ENCODE data around the gene NR4A1.
A peak's percentile ranks its signal among the peaks of the same experiment; 100 is the strongest.

NR4A1 gene

DNA sequence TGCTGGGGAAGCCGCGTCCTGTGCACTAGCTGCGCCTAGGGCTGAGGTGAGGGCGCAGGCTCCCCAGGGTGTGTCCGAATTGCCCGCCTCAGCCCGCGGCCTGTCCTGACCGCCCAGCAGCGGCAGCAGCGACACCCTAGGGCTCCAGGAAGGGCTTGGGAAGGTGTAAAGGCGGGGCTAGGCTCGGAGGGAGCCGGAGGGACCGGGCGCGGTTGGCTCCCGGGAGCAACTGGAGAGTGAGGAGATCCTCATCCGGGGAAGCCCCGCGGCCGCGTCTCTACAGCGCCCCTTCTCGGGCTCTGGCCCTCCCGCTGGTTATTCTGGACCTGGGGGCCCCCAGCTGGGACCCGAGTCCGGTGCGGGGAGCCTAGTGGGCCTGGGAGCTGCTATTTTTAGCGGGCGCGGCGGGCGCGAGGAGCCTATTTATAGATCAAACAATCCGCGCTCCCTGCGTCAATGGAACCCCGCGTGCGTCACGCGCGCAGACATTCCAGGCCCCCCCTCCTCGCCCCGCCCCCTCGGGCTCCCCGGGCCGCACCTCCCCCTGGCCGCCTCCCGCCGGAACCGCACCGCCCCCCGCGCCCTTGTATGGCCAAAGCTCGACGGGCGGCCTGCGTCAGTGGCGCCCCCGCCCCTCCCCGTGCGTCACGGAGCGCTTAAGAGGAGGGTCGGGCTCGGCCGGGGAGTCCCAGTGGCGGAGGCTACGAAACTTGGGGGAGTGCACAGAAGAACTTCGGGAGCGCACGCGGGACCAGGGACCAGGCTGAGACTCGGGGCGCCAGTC, at the start of gene NR4A1:
NR4A1 (plus strand) TSS at position 685 of the 784 bp plus-strand sequence. CDS start 2,887 bp downstream, outside the sequence.
- DNase-seq (ENCODE audit: low read depth): peak; percentile 57

DNA sequence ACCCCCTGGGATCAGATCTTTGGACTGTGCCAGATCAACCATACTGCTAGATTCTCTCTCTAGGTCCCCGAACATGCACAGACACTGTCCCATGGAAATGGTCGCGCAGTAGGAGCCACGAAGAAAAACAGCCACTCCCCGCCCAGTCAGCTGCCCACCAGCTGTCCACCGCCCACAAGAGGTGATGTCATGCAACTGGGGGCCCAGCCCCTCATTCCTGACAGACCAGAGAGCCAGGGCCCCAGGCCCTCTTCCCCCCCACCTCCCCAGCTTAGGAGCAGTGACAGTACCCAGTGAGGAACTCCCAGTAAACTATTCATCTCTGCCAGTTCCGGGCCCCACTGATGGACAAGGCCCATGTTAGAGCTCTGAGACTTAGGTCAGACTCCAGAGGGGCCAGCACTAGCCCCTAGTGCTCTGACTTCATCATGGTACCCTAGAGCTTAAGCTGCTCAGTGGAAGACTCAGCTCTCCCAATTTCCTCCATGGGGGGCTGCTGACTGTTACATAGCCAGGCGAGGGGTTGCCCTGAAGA, 48.2 kb upstream of the NR4A1 start:
- DNase-seq (ENCODE audit: low read depth): no peak

DNA sequence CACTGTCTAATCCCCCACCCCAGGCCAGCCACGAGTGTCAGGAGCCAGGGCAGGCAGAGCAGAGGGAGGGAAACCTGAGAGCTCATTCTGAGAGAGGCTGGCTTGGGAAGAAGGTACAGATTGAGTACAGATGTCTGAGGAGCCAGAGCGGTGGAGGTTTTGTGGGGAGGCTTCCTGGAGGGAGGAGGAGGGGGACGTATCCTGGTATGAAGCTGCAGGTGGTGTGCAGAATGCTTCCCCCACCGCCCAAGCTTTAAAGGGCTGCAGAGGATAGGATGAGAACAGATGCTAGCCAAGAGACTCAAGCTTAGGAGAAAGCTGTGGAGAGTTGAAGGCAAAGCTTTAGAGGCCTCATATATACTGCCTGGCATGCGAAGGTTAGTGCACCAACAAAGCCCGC, 47.7 kb upstream of the NR4A1 start:
- DNase-seq (ENCODE audit: low read depth): no peak

DNA sequence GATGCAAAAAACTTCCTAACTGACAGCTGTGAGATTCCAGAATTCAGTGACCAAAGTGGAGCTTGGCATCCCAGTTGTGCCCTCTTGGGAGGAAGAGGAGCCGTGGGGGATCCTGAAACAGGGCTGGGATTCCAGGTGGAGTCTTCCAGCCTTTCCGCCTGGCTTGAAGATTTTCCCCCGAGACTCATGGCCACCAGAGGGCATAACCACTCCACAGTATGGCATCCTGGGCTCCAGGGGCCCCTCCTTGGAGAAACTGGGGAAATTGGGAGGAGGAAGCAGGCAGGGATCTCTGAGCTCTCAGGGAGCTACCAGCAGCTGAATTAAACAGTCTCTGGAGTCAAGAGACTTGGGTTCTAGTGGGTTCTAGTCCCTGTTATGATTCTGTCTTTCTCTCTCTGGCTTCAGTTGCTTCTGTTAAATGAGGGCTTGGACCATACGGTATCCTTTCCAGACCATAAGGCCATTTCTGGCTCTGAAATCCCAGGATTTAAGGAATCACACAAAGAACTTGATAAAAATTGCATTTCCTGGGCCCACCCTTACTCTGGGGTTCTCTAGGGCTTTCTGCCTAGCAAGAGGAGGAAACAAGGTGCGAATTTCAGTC, 47.1 kb upstream of the NR4A1 start:
- no peak for DNase-seq (ENCODE audit: low read depth)

DNA sequence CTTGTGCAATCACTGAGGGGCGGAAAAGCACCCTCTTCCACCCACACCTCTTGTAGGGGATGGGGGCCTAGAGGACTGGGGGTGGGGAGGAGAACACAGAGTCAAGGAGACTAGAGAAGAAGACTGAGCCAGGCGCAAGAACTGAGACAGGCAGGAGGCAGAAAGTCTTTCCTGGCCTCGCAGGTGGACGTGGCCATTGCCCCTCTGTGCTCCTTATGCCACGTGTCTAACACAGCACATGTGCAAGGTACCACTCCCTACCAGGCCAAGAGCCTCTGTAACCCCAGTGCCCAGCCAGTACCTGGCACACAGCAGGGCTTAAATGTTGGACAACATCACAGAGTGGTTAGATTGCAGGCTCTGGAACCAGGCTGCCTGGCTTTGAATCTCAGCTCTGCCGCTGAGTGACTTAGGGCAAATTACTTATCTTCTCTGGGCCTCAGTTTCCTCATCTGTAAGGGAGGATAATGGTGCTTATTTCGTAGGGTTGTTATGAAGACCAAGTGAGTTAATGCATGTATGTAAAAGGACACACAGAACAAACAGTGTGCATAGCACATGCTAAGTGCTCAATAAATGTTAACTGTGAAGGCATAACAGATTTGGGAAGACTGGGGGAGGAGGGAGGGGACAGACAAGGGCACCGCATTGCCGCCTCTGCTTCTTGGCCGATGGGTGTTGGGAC, 45.9 kb upstream of the NR4A1 start:
- DNase-seq (ENCODE audit: low read depth): no peak

DNA sequence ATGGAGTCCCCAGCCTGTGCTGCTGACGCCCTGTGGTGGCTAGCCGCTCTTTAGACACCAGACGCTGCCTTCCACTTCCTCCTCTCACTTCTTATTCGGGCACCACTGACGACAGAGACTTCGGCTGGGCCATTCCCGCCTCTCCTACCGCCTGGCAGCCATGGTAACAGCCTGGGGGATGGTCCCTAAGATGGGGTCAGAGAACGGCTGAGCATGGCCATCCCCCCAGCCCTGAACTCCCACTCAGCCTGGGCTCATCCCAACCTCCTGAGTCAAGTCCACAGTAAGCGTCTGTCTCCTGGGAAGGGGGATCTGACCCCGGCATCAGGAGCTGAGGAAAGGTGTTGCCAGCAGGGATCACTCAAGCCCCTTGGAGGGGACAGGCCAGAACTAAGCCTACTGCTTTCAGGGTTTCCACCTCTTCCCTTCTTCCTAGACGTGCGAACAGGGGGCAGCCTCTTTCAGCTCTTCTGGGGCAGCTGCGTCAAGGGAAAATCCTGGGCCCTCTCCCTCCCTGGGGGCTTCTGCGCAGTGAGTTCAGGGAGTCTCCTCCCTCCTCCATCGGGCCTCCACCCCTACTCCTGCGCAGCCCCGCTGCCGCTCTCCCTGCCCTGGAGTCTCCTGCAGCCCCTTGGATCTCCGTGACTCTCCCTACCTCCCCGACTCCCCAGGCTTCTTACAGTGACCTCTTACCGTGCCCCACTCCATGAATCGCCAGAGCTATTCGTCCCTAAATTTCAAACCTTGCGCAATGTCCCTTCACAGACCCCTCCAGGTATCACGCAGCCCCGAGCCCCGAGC, 45.1 kb upstream of the NR4A1 start:
- DNase-seq (ENCODE audit: low read depth): no peak

DNA sequence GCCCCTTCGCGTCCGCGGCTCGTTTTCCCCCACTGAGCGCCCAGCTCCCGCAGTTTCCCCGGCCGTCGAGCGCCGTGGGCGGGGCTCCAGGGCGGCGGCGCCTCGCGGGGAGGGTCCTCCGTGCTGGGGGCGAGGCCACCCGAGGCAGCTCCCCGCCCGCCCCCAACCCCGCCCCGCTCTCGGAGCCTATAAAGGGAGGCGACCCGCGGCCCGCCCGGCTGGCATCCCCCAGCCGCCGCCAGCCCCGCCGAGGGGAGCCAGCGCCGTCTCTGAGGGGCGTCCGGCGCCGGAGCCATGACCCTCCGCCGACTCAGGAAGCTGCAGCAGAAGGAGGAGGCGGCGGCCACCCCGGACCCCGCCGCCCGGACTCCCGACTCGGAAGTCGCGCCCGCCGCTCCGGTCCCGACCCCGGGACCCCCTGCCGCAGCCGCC, 44.5 kb upstream of the NR4A1 start, which contains the start of gene TAMALIN:
TAMALIN (plus strand) TSS at position 221 of the 432 bp plus-strand sequence; CDS start at position 295, 74 bp downstream.
- DNase-seq (ENCODE audit: low read depth): no peak

DNA sequence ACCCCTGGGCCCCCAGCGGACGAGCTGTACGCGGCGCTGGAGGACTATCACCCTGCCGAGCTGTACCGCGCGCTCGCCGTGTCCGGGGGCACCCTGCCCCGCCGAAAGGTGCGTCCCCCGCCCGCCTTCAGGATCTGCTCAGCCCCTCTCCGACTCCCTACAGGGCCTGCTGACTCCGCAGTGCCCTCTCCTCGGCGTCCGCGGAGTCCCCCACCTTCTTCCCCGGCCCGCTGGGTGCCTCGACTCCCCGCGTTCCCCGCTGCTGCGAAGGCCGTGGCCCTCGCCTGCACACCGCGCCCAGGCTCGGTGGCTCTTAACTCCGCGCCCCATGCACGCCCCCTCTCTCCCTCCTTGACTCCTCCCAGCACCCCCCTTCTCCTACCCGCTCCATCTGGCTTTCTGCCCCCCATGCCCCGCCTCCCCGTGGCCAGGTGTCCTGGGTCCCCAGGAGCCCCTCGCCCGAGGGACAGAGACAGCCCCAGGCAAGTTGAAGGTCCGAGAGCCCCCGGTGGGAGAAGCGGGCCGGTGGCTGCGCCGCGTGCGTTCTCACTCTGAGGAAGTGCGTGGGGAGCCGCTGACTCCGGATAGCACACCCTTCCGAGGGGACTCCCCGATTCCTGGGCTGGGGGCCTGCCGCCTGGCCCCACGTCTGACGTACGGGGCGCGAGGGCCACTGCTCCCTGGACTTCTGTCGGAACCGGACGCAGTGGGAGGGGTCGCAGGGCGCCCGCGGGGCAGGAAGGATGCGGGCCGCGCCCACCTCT, 43.9 kb upstream of the NR4A1 start:
- DNase-seq (ENCODE audit: low read depth): no peak

DNA sequence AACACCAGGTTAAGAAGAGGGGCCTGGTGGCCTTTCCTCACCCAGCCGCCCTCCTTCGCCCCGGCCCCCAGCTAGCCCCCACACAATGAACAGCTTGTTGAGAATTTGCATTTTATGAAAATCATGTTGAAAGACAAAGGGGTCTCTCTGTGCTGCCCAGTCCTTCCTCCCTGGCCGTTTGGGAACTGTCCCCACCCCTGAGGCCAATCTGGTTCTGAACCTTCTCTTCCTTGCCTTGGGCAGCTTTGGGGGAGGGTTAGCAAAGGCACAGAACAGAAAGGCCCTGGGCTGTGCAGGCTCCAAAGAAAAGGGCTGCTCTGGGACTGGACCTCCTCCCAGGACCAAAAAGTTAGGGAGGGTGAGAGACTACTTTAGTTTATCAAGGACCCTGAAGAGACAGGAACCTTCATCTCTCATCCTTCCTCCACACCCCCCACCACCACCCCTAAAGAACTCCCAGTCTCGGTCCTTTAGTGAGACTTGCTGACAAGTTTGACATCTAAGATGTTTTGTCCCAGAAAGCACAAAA, 43.2 kb upstream of the NR4A1 start:
- DNase-seq (ENCODE audit: low read depth): no peak

DNA sequence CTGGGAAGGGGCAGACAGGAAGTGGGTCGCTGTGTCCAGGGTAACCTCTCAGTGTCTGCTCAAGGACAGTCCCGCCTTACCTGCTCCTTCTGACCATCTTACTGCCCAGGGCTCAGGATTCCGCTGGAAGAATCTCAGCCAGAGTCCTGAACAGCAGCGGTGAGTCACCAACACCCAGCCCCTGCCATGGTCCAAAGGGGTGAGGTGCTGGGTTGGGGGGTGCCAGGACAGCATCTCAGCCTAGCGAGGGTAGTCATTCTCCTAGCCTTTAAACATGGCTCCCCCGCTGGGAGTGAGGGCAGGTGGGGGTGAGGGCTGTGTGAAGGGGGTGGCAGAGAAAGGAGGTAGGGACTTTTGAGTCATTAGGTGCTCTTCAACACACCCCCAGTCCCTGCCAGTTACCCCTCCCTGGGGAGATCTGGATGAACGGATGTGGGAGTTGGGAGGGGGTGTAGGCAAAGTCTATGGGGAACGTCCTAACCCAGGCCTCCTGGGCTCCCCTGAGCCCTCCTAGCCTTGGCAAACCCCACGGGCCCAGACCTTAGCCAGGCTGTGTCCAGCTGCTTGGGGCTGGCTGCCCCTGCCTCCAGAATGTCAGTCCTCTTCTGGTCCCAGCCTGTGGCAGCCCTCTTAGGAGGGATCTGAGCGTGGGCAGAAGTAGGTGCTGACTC, 42.0 kb upstream of the NR4A1 start:
- no peak for DNase-seq (ENCODE audit: low read depth)

DNA sequence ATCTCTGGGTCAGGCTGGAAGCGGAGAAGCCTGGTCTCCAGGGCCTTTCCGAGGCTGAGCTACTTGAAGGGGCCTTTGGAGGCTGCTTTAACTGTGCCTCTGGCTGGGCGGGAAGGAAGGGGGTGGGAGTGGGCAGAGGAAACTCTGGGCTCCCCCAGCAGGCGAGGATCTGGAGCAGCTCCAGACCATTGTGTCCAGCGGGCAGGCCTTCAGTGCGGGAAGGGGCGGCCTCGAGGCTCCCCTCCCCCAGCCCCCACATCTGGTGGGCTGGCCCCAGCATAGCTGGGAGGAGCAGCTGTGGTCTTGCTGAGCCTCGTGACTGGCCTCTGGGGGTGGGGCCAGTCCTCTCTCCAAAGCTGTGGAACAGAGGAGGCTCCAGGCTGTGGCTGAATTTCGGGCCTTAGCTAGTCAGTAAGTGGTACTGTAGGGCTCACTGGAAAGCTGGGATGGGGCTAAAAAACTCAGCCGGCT, 41.1 kb upstream of the NR4A1 start:
- no peak for DNase-seq (ENCODE audit: low read depth)

DNA sequence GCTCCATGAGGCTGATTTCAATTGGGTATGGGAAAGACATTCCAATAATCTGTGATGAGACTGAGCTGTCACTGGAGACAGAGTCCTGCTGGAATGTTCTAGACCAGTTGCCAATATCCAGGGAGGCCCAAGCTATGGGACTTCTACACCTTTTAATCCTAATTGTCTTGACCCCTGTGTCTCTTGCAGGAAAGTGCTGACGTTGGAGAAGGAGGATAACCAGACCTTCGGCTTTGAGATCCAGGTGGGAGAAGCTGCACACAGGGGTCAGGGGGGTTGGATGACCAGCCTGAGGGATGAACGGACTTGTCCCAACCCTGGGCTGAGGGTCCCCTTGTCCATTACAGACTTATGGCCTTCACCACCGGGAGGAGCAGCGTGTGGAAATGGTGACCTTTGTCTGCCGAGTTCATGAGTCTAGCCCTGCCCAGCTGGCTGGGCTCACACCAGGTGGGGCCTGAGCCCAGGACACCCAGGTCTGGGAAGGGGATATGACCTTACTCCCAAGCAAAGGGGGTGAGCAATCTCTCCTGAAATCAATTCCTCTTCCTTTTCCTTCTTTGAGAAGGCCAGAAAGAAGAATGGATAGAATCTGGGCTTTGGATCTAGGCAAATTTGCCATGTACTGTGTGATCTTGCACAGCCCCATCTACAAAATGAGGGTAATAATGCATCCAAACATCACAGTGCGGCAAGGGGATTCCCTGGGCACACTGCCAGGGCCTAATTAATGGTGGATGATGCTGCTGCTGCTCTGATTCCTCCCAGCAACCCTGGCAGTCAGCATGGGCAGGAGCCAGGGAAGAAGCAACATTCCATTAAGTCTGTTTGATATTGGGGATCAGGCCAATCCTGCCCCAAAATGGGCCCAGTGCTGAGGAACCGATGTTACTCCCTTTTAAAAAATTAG, 40.3 kb upstream of the NR4A1 start:
- no peak for DNase-seq (ENCODE audit: low read depth)

DNA sequence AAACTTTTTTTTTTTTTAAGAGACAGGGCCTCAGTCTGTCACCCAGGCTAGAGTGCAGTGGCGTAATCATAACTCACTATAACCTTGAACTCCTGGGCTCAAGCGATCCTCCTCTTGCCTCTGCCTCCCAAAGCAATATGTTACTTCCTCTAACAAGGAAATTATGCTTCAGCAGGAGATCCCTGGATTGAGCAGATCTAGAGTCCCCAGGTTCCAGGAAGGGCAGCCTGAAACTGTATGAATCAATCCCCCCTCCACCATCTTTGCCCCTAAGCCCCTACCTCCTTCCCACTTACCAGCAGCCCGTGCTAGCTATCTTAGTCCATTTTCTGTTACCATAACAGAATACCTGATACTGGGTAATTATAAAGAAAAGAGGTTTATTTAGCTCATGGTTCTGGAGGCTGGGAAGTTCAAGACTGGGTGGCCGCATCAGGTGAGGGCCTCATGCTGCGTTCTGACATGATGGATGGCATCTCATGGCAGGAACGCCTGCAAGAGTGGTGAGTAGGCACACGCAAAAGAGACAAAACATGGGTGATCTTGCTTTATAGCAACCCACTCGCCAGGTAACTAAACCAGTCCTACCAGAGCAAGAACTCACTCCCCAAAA, 39.5 kb upstream of the NR4A1 start:
- no peak for DNase-seq (ENCODE audit: low read depth)

DNA sequence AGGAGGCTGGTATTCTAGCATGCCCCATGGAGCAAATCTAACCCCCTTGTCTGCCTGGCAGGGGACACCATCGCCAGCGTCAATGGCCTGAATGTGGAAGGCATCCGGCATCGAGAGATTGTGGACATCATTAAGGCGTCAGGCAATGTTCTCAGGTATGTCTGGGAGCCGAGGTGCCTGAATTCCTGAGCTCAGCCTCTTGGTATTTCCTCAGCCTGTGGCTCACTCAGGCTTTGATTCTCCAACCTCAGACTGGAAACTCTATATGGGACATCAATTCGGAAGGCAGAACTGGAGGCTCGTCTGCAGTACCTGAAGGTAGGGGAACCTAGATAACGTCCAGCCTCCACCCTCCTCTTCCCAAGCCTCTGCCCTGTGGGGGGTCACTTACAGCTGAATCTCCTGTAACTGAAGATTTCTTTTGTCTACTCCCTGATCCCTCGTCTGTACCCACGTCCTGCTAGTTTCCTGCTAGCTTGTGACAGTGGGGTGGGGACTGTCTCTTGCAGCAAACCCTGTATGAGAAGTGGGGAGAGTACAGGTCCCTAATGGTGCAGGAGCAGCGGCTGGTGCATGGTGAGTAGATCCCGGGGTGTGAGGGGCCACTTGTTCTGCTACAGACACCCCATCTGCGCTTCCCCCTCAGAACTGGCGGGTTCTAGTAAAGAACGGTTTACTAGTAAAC, 37.5 kb upstream of the NR4A1 start:
- no peak for DNase-seq (ENCODE audit: low read depth)

DNA sequence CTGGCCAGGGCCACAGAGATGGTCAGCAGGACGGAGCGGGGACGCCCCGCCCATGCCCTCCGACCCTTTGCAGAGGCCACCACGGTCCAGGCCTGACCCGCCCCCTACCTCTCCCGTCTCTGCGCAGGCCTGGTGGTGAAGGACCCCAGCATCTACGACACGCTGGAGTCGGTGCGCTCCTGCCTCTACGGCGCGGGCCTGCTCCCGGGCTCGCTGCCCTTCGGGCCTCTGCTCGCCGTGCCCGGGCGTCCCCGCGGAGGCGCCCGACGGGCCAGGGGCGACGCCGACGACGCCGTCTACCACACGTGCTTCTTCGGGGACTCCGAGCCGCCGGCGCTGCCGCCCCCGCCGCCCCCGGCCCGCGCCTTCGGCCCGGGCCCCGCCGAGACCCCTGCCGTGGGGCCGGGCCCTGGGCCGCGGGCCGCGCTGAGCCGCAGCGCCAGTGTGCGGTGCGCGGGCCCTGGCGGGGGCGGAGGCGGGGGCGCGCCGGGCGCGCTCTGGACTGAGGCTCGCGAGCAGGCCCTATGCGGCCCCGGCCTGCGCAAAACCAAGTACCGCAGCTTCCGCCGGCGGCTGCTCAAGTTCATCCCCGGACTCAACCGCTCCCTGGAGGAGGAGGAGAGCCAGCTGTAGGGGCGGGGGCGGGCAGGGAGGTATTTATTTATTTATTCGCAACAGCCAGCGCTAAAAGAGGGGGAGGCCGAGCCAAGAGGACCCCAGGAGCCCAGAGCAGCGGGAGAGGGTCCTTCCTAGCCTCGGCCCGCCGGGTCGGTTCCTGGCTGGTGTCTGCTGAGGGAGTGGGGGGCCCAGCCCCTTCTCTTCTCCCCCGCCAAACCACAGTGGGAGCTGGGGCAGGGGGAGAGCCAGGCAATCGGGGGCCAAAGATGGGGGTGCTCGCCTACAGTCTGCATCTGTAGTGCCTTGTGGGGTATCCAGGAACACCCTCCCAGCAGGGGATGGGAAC, 36.4 kb upstream of the NR4A1 start:
- no peak for DNase-seq (ENCODE audit: low read depth)

DNA sequence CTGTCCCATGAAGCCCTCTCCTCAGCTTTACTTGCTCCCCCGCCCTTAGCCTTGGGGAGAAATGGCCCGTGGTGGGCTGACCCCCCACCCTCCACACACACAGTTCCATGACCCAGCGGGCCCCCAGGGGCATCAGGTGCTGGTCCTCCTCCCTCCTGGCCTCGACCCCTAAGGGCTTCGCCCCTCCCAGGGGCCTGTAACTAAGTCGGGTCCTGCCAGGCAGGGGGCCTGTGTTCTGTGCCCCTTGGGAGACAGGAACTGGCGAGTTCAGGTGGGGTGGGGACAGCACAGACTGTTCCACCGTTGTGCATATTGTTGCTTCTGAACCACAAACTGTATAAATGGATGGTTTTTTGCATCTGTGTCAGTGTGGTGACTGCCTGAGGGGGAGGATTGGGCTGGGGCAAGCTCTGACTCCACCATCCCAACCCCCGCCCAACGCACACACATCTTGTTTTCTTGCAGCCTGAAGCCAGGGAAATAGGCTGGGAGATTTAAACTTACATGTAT, 35.7 kb upstream of the NR4A1 start:
- no peak for DNase-seq (ENCODE audit: low read depth)
